HEK293 (cell line): ENCODE results near the gene FNDC1.

Experiments used
- EGR2 ChIP-seq: fragments of 450-650 bp; formaldehyde crosslinking; IDR thresholded peaks from 2 replicates; pipeline ENCODE4 v1.5.1; 2016; ENCODE audit warnings: low read depth, missing biosample characterization, missing genetic modification characterization
- FEZF1 ChIP-seq: fragments of 450-650 bp; formaldehyde crosslinking; IDR thresholded peaks from 2 replicates; pipeline ENCODE4 v1.5.1; 2016; ENCODE audit warnings: missing biosample characterization, missing genetic modification characterization
- KLF16 ChIP-seq: fragments of 450-650 bp; formaldehyde crosslinking; IDR thresholded peaks from 2 replicates; pipeline ENCODE4 v1.5.1; 2017; ENCODE audit warnings: missing biosample characterization, missing genetic modification characterization
- PRDM1 ChIP-seq: fragments of 450-650 bp; formaldehyde crosslinking; IDR thresholded peaks from 2 replicates; pipeline ENCODE4; 2016; ENCODE audit warnings: missing biosample characterization, missing genetic modification characterization
- SP2 ChIP-seq: fragments of 450-650 bp; formaldehyde crosslinking; IDR thresholded peaks from 2 replicates; pipeline ENCODE4 v1.5.1; 2016; ENCODE audit warnings: missing biosample characterization, missing genetic modification characterization
- TSHZ1 ChIP-seq: fragments of 450-650 bp; formaldehyde crosslinking; IDR thresholded peaks from 2 replicates; pipeline ENCODE4 v1.5.1; 2016; ENCODE audit warnings: missing biosample characterization, missing genetic modification characterization, borderline replicate concordance
- YY1 ChIP-seq: fragments of 450-650 bp; formaldehyde crosslinking; IDR thresholded peaks from 2 replicates; pipeline ENCODE4 v1.5.1; 2018; ENCODE audit warnings: missing biosample characterization, missing genetic modification characterization
- ZNF174 ChIP-seq: fragments of 450-650 bp; formaldehyde crosslinking; IDR thresholded peaks from 2 replicates; pipeline ENCODE4 v1.5.0; 2017; ENCODE audit warnings: missing biosample characterization, mild to moderate bottlenecking, missing genetic modification characterization
- ZNF19 ChIP-seq: fragments of 450-650 bp; formaldehyde crosslinking; IDR thresholded peaks from 2 replicates; pipeline ENCODE4; 2016; ENCODE audit warnings: missing biosample characterization, missing genetic modification characterization, low read depth
- ZNF221 ChIP-seq: fragments of 450-650 bp; formaldehyde crosslinking; IDR thresholded peaks from 2 replicates; pipeline ENCODE4 v1.5.1; 2017; ENCODE audit warnings: missing biosample characterization, missing genetic modification characterization, borderline replicate concordance
- ZNF24 ChIP-seq: fragments of 450-650 bp; formaldehyde crosslinking; IDR thresholded peaks from 2 replicates; pipeline ENCODE4 v1.5.1; 2016; ENCODE audit warnings: missing biosample characterization, missing genetic modification characterization
- ZNF311 ChIP-seq: fragments of 450-650 bp; formaldehyde crosslinking; IDR thresholded peaks from 2 replicates; pipeline ENCODE4 v1.5.1; 2017; ENCODE audit warnings: missing biosample characterization, missing genetic modification characterization, borderline replicate concordance
- ZNF335 ChIP-seq: fragments of 450-650 bp; formaldehyde crosslinking; conservative IDR thresholded peaks from 2 replicates; pipeline ENCODE4 v1.5.1; 2016; ENCODE audit warnings: missing biosample characterization, missing genetic modification characterization
- ZNF394 ChIP-seq: fragments of 450-650 bp; formaldehyde crosslinking; IDR thresholded peaks from 2 replicates; pipeline ENCODE4 v1.5.1; 2016; ENCODE audit warnings: missing biosample characterization, missing genetic modification characterization, mild to moderate bottlenecking, moderate library complexity, borderline replicate concordance
- ZNF571 ChIP-seq: fragments of 450-650 bp; formaldehyde crosslinking; IDR thresholded peaks from 2 replicates; pipeline ENCODE4 v1.5.0; 2017; ENCODE audit warnings: missing biosample characterization, missing genetic modification characterization
- ZNF585B ChIP-seq: fragments of 450-650 bp; formaldehyde crosslinking; IDR thresholded peaks from 2 replicates; pipeline ENCODE4 v1.5.1; 2016; ENCODE audit warnings: missing biosample characterization, missing genetic modification characterization
- ZNF600 ChIP-seq: fragments of 450-650 bp; formaldehyde crosslinking; IDR thresholded peaks from 2 replicates; pipeline ENCODE4 v1.5.1; 2016; ENCODE audit warnings: missing biosample characterization, missing genetic modification characterization
- ZNF623 ChIP-seq: fragments of 450-650 bp; formaldehyde crosslinking; IDR thresholded peaks from 2 replicates; pipeline ENCODE4 v1.5.1; 2016; ENCODE audit warnings: missing biosample characterization, missing genetic modification characterization
- ZNF629 ChIP-seq: fragments of 450-650 bp; formaldehyde crosslinking; IDR thresholded peaks from 2 replicates; pipeline ENCODE4 v1.5.1; 2017; ENCODE audit warnings: missing biosample characterization, missing genetic modification characterization
- ZNF791 ChIP-seq: fragments of 450-650 bp; formaldehyde crosslinking; IDR thresholded peaks from 2 replicates; pipeline ENCODE4 v1.5.1; 2016; ENCODE audit warnings: missing biosample characterization, missing genetic modification characterization
- TF ChIP-seq, protein P1 (sequence below): fragments of 450-650 bp; formaldehyde crosslinking; IDR thresholded peaks from 2 replicates; pipeline ENCODE4 v1.5.1; 2016; ENCODE audit warnings: missing biosample characterization, missing genetic modification characterization
- TF ChIP-seq, protein P2 (sequence below): fragments of 450-650 bp; formaldehyde crosslinking; IDR thresholded peaks from 2 replicates; pipeline ENCODE4 v1.5.1; 2016; ENCODE audit warnings: missing biosample characterization, missing genetic modification characterization
- TF ChIP-seq, protein P3 (sequence below): sonication (generic); formaldehyde crosslinking; IDR thresholded peaks from 2 replicates; pipeline ENCODE4 v1.8.1; 2022; ENCODE audit warnings: mild to moderate bottlenecking, moderate library complexity, missing genetic modification reagents
- TF ChIP-seq, protein P4 (sequence below): fragments of 450-650 bp; formaldehyde crosslinking; conservative IDR thresholded peaks from 2 replicates; pipeline ENCODE4 v1.5.1; 2016; ENCODE audit warnings: low read depth, missing biosample characterization, missing genetic modification characterization
- TF ChIP-seq, protein P5 (sequence below): fragments of 450-650 bp; formaldehyde crosslinking; IDR thresholded peaks from 2 replicates; pipeline ENCODE4 v1.5.0; 2017; ENCODE audit warnings: missing biosample characterization, missing genetic modification characterization, borderline replicate concordance

FNDC1 gene

GRCh38 chr6:159252955-159253508 lies 83.8 kb downstream of the FNDC1 start (continued):
- TF ChIP-seq PRDM1 (tag by site-specific recombination), result no peak
- peak; percentile 77; the same call in 1 of the 2 replicates for TF ChIP-seq TSHZ1
- peak; percentile 86 for TF ChIP-seq ZNF24 (tag by site-specific recombination)
- TF ChIP-seq ZNF600 (tag by site-specific recombination), result peak; percentile 96
- peak; percentile 87 for TF ChIP-seq FEZF1 (tag by site-specific recombination)
- TF ChIP-seq, protein P1, sequence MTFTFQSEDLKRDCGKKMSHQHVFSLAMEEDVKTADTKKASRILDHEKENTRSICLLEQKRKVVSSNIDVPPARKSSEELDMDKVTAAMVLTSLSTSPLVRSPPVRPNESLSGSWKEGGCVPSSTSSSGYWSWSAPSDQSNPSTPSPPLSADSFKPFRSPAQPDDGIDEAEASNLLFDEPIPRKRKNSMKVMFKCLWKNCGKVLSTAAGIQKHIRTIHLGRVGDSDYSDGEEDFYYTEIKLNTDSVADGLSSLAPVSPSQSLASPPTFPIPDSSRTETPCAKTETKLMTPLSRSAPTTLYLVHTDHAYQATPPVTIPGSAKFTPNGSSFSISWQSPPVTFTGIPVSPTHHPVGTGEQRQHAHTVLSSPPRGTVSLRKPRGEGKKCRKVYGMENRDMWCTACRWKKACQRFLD (tag by site-specific recombination), result no peak
- no peak for TF ChIP-seq ZNF585B (tag by site-specific recombination)
- no peak for TF ChIP-seq ZNF174 (tag by site-specific recombination)
- TF ChIP-seq ZNF311, result no peak
- 0 out of 2 replicates have a peak, but pooled peaks have one; percentile 32 for TF ChIP-seq KLF16 (tag by site-specific recombination)
- TF ChIP-seq ZNF791 (tag by site-specific recombination), result no peak
- no peak for TF ChIP-seq SP2 (tag by site-specific recombination)
- no peak for TF ChIP-seq ZNF571 (tag by site-specific recombination)
- 0 out of 2 replicates have a peak, but pooled peaks have one; percentile 5 for TF ChIP-seq ZNF335 (tag by site-specific recombination)
- TF ChIP-seq, protein P2, sequence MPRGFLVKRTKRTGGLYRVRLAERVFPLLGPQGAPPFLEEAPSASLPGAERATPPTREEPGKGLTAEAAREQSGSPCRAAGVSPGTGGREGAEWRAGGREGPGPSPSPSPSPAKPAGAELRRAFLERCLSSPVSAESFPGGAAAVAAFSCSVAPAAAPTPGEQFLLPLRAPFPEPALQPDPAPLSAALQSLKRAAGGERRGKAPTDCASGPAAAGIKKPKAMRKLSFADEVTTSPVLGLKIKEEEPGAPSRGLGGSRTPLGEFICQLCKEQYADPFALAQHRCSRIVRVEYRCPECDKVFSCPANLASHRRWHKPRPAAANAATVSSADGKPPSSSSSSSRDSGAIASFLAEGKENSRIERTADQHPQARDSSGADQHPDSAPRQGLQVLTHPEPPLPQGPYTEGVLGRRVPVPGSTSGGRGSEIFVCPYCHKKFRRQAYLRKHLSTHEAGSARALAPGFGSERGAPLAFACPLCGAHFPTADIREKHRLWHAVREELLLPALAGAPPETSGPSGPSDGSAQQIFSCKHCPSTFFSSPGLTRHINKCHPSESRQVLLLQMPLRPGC (tag by site-specific recombination), result peak; percentile 85
- TF ChIP-seq, protein P3, sequence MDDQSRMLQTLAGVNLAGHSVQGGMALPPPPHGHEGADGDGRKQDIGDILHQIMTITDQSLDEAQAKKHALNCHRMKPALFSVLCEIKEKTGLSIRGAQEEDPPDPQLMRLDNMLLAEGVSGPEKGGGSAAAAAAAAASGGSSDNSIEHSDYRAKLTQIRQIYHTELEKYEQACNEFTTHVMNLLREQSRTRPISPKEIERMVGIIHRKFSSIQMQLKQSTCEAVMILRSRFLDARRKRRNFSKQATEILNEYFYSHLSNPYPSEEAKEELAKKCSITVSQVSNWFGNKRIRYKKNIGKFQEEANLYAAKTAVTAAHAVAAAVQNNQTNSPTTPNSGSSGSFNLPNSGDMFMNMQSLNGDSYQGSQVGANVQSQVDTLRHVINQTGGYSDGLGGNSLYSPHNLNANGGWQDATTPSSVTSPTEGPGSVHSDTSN, result no peak
- TF ChIP-seq ZNF629 (tag by site-specific recombination), result peak; percentile 90
- peak; percentile 60; the same call in 1 of the 2 replicates for TF ChIP-seq ZNF394 (tag by site-specific recombination)
- TF ChIP-seq, protein P4, sequence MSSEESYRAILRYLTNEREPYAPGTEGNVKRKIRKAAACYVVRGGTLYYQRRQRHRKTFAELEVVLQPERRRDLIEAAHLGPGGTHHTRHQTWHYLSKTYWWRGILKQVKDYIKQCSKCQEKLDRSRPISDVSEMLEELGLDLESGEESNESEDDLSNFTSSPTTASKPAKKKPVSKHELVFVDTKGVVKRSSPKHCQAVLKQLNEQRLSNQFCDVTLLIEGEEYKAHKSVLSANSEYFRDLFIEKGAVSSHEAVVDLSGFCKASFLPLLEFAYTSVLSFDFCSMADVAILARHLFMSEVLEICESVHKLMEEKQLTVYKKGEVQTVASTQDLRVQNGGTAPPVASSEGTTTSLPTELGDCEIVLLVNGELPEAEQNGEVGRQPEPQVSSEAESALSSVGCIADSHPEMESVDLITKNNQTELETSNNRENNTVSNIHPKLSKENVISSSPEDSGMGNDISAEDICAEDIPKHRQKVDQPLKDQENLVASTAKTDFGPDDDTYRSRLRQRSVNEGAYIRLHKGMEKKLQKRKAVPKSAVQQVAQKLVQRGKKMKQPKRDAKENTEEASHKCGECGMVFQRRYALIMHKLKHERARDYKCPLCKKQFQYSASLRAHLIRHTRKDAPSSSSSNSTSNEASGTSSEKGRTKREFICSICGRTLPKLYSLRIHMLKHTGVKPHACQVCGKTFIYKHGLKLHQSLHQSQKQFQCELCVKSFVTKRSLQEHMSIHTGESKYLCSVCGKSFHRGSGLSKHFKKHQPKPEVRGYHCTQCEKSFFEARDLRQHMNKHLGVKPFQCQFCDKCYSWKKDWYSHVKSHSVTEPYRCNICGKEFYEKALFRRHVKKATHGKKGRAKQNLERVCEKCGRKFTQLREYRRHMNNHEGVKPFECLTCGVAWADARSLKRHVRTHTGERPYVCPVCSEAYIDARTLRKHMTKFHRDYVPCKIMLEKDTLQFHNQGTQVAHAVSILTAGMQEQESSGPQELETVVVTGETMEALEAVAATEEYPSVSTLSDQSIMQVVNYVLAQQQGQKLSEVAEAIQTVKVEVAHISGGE (tag by site-specific recombination), result no peak
- no peak for TF ChIP-seq EGR2 (tag by site-specific recombination)
- TF ChIP-seq ZNF19, result no peak
- TF ChIP-seq ZNF221, result no peak
- TF ChIP-seq ZNF623 (tag by site-specific recombination), result no peak
- TF ChIP-seq, protein P5, sequence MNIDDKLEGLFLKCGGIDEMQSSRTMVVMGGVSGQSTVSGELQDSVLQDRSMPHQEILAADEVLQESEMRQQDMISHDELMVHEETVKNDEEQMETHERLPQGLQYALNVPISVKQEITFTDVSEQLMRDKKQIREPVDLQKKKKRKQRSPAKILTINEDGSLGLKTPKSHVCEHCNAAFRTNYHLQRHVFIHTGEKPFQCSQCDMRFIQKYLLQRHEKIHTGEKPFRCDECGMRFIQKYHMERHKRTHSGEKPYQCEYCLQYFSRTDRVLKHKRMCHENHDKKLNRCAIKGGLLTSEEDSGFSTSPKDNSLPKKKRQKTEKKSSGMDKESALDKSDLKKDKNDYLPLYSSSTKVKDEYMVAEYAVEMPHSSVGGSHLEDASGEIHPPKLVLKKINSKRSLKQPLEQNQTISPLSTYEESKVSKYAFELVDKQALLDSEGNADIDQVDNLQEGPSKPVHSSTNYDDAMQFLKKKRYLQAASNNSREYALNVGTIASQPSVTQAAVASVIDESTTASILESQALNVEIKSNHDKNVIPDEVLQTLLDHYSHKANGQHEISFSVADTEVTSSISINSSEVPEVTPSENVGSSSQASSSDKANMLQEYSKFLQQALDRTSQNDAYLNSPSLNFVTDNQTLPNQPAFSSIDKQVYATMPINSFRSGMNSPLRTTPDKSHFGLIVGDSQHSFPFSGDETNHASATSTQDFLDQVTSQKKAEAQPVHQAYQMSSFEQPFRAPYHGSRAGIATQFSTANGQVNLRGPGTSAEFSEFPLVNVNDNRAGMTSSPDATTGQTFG, result no peak
- no peak for TF ChIP-seq YY1 (tag by site-specific recombination)
